Measurements from ENCODE around the gene PRKRIP1. TPM values are rescaled to one million over a fixed set of nuclear protein-coding genes. Genes with fewer than 3 reads are reported as not detected.

PRKRIP1 gene
- total RNA-seq, 1 donor from 2014 or later: 41.3 TPM

- Mint-ChIP-seq H3K27ac (ENCODE audit: unreplicated experiment) (no peak overlapping the region), H3K4me3 (ENCODE audit: unreplicated experiment) (no peak overlapping the region), H3K27me3 (ENCODE audit: unreplicated experiment) (peaks cover 5% of the 10 kb centered on the region), H3K9me3 (ENCODE audit: unreplicated experiment) (no peaks in the 10 kb centered on the region), H3K4me1 (ENCODE audit: unreplicated experiment) (peaks cover 27% of the 10 kb centered on the region), H3K36me3 (ENCODE audit: low read depth, unreplicated experiment) (peaks cover 7% of the 10 kb centered on the region)
- peak; percentile 77 for TF ChIP-seq CTCF (IDR thresholded peaks at IDR 0.05; ENCODE audit: unreplicated experiment)
- DNase-seq (ENCODE audit: low spot score): peak; percentile 87
These were observed 5.3 kb upstream of the PRKRIP1 start for GRCh38 chr7:102390697-102391484.

- no peak overlapping the region for H3K4me3 Mint-ChIP-seq (ENCODE audit: unreplicated experiment)
- no peak for TF ChIP-seq CTCF (IDR thresholded peaks at IDR 0.05; ENCODE audit: unreplicated experiment)
- peaks cover 12% of the 10 kb centered on the region for H3K27me3 Mint-ChIP-seq (ENCODE audit: unreplicated experiment)
- H3K27ac Mint-ChIP-seq (ENCODE audit: unreplicated experiment): peak overlapping the region; percentile 76
- no peaks in the 10 kb centered on the region for H3K9me3 Mint-ChIP-seq (ENCODE audit: unreplicated experiment)
- peaks cover 10% of the 10 kb centered on the region for H3K36me3 Mint-ChIP-seq (ENCODE audit: low read depth, unreplicated experiment)
- DNase-seq (ENCODE audit: low spot score): no peak
- peaks cover 36% of the 10 kb centered on the region for H3K4me1 Mint-ChIP-seq (ENCODE audit: unreplicated experiment)
These were observed 3.8 kb upstream of the PRKRIP1 start for GRCh38 chr7:102392330-102392729.

DNA sequence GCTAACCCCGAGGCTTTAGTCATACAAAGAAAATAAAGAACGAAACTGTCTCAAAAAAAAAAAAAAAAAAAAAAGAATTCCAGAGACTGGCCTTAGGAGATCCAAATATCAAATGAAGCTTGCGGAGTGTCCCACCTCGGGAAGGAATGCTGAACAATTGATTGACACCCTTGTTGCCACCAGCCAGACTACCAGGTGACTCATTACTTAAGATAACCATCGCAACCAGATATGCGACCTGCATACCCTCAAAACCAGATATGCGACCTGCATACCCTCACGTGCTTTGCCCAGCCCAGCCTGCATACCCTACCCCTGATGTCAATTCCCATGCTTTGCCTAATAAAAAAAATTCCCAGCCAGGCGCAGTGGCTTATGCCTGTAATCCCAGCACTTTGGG, 2.7 kb upstream of the PRKRIP1 start:
- H3K4me1 Mint-ChIP-seq (ENCODE audit: unreplicated experiment): peaks cover 38% of the 10 kb centered on the region
- H3K27ac Mint-ChIP-seq (ENCODE audit: unreplicated experiment): peak overlapping the region; percentile 90
- peaks cover 13% of the 10 kb centered on the region for H3K27me3 Mint-ChIP-seq (ENCODE audit: unreplicated experiment)
- no peak for DNase-seq (ENCODE audit: low spot score)
- peak overlapping the region; percentile 76 for H3K4me3 Mint-ChIP-seq (ENCODE audit: unreplicated experiment)
- H3K36me3 Mint-ChIP-seq (ENCODE audit: low read depth, unreplicated experiment): peaks cover 15% of the 10 kb centered on the region
- TF ChIP-seq CTCF (IDR thresholded peaks at IDR 0.05; ENCODE audit: unreplicated experiment): no peak
- H3K9me3 Mint-ChIP-seq (ENCODE audit: unreplicated experiment): no peaks in the 10 kb centered on the region

DNA sequence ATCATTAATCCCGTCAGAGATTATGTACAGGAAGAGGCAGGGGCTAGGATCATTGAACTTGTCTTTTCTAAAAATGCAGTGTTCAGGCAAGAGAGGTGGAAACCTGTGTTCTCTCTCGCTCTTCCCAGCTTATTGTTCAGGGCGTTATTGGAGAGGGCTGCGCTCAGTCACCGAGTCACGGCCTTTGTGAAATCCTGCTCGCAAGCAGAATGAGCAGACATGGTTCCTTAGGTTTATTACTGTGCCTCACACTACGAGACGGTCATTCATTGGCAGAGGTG, 631 bp upstream of the PRKRIP1 start:
- DNase-seq (ENCODE audit: low spot score): no peak
- peak overlapping the region; percentile 97 for H3K4me3 Mint-ChIP-seq (ENCODE audit: unreplicated experiment)
- TF ChIP-seq CTCF (IDR thresholded peaks at IDR 0.05; ENCODE audit: unreplicated experiment): no peak
- H3K36me3 Mint-ChIP-seq (ENCODE audit: low read depth, unreplicated experiment): peaks cover 27% of the 10 kb centered on the region
- peaks cover 14% of the 10 kb centered on the region for H3K27me3 Mint-ChIP-seq (ENCODE audit: unreplicated experiment)
- no peaks in the 10 kb centered on the region for H3K9me3 Mint-ChIP-seq (ENCODE audit: unreplicated experiment)
- peaks cover 38% of the 10 kb centered on the region for H3K4me1 Mint-ChIP-seq (ENCODE audit: unreplicated experiment)
- peak overlapping the region; percentile 100 for H3K27ac Mint-ChIP-seq (ENCODE audit: unreplicated experiment)

DNA sequence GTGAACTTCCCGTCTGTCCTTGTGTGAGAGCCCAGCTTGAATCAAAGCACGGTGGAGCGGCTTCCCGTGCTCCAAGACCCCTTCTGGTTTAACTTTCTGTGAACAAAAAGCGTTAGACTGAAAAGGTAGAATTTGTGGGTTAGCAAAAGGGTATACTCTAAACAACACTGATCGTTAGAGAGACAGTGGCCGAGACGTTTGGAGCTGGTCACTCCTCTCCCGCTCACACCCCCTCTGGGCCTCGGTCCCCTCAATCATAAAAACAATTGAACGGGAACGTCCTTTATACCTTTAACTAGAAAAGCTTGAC, 502 bp downstream of the PRKRIP1 start:
- no peaks in the 10 kb centered on the region for H3K9me3 Mint-ChIP-seq (ENCODE audit: unreplicated experiment)
- H3K27me3 Mint-ChIP-seq (ENCODE audit: unreplicated experiment): peaks cover 14% of the 10 kb centered on the region
- peak overlapping the region; percentile 100 for H3K27ac Mint-ChIP-seq (ENCODE audit: unreplicated experiment)
- peaks cover 32% of the 10 kb centered on the region for H3K36me3 Mint-ChIP-seq (ENCODE audit: low read depth, unreplicated experiment)
- TF ChIP-seq CTCF (IDR thresholded peaks at IDR 0.05; ENCODE audit: unreplicated experiment): no peak
- peaks cover 38% of the 10 kb centered on the region for H3K4me1 Mint-ChIP-seq (ENCODE audit: unreplicated experiment)
- H3K4me3 Mint-ChIP-seq (ENCODE audit: unreplicated experiment): peak overlapping the region; percentile 97
- DNase-seq (ENCODE audit: low spot score): no peak

Data from endothelial cell (in vitro differentiated cells).